GM18907 (cell line): Measurements from ENCODE around the gene C1QC.
"Not testable (repeated sequence)": the region's sequence is repeated elsewhere in the genome, so short reads cannot be mapped to it uniquely, and the experiment has no call there.

Experiments
- ATAC-seq: cut with Tn5 transposase; IDR thresholded peaks from one replicate; pipeline ENCODE4 v1.9.1; 2021; ENCODE audit warnings: mild to moderate bottlenecking, moderate library complexity; ENCODE audit not compliant: unreplicated experiment

Gene C1QC

GRCh38 chr1:22645931-22646330, 2.5 kb downstream of the C1QC start:
- ATAC-seq: no peak

- ATAC-seq: no peak
Measured at GRCh38 chr1:22646384-22646783, 3.0 kb downstream of the C1QC start.

GRCh38 chr1:22650089-22650693, 6.8 kb downstream of the C1QC start:
- no peak for ATAC-seq

GRCh38 chr1:22651941-22652856, 8.8 kb downstream of the C1QC start:
- ATAC-seq: no peak

- ATAC-seq: no peak
Measured at GRCh38 chr1:22652881-22653316, 9.5 kb downstream of the C1QC start, which contains the start of gene C1QB. Gene C1QB, plus strand, starts transcription at chr1:22653236. Its CDS starts 6,227 bp downstream, at chr1:22659463.

- no peak for ATAC-seq
Measured at GRCh38 chr1:22654692-22655091, 11.3 kb downstream of the C1QC start.

GRCh38 chr1:22658385-22659163, 15.1 kb downstream of the C1QC start:
- no peak for ATAC-seq

GRCh38 chr1:22660716-22661241, 17.3 kb downstream of the C1QC start:
- ATAC-seq: no peak

GRCh38 chr1:22661880-22662279, 18.4 kb downstream of the C1QC start:
- ATAC-seq: no peak

- ATAC-seq: no peak
Measured at GRCh38 chr1:22662318-22662717, 18.9 kb downstream of the C1QC start.

GRCh38 chr1:22662986-22663408, 19.6 kb downstream of the C1QC start:
- ATAC-seq: no peak

- no peak for ATAC-seq
Measured at GRCh38 chr1:22665752-22666151, 22.3 kb downstream of the C1QC start.

- ATAC-seq: no peak
Measured at GRCh38 chr1:22666412-22666811, 23.0 kb downstream of the C1QC start.

GRCh38 chr1:22668840-22669239, 25.4 kb downstream of the C1QC start:
- ATAC-seq: not testable (repeated sequence)

- ATAC-seq: no peak
Measured at GRCh38 chr1:22670352-22670975, 27.0 kb downstream of the C1QC start.

- no peak for ATAC-seq
Measured at GRCh38 chr1:22671999-22672398, 28.6 kb downstream of the C1QC start.

GRCh38 chr1:22673486-22674409, 30.3 kb downstream of the C1QC start:
- no peak for ATAC-seq

GRCh38 chr1:22674410-22674749, 30.9 kb downstream of the C1QC start:
- no peak for ATAC-seq

GRCh38 chr1:22676151-22676550, 32.7 kb downstream of the C1QC start:
- ATAC-seq: not testable (repeated sequence)
